Fibroblast of lung (primary cell): Measurements from ENCODE around the gene PRODH. TPM values are rescaled to one million over a fixed set of nuclear protein-coding genes. Genes with fewer than 3 reads are reported as not detected.

ENCODE experiments used
- DNase-seq, 2 donors: peaks; one replicate each; pipeline versions ENCODE4 v3.0.0 to v3.0.0-alpha.2; 2010; ENCODE audit warnings: low read depth in 2 of 2
- H2AFZ ChIP-seq: 2 replicates; pipeline ENCODE4 v1.5.1; 2012; ENCODE audit warnings: low read length, control low read depth, inconsistent platforms
- H3K27ac ChIP-seq: 2 replicates; pipeline ENCODE4 v1.5.1; 2011; ENCODE audit warnings: low read length, control low read depth; ENCODE audit not compliant: insufficient read depth
- H3K27me3 ChIP-seq: 2 replicates; pipeline ENCODE4 v1.5.1; 2011; ENCODE audit warnings: mild to moderate bottlenecking, low read length; ENCODE audit not compliant: control insufficient read depth, insufficient read depth
- H3K36me3 ChIP-seq: 2 replicates; pipeline ENCODE4 v1.5.1; 2011; ENCODE audit warnings: low read length; ENCODE audit not compliant: control insufficient read depth, insufficient read depth
- H3K4me1 ChIP-seq: 2 replicates; pipeline ENCODE4 v1.5.1; 2011; ENCODE audit warnings: low read length; ENCODE audit not compliant: control insufficient read depth, insufficient read depth; ENCODE audit errors: extremely low read depth
- H3K4me2 ChIP-seq: 2 replicates; pipeline ENCODE4 v1.5.1; 2011; ENCODE audit warnings: low read length, control low read depth; ENCODE audit not compliant: insufficient read depth; ENCODE audit errors: extremely low read depth
- H3K4me3 ChIP-seq, 4 experiments: fragments of 200-600 bp in 1 of 4; sonication (generic) in 1 of 4; replicated peaks in 1 of 4; 2 replicates each; pipeline ENCODE4 v1.5.1; 2011 to 2016; ENCODE audit warnings: low read length in 4 of 4, low read depth in 3 of 4, mild to moderate bottlenecking in 3 of 4, control low read depth in 2 of 4, inconsistent platforms in 1 of 4, mixed read lengths in 1 of 4; ENCODE audit not compliant: insufficient read depth in 1 of 4; ENCODE audit errors: control extremely low read depth in 1 of 4
- H3K79me2 ChIP-seq: 2 replicates; pipeline ENCODE4 v1.5.1; 2012; ENCODE audit warnings: mild to moderate bottlenecking, low read length, inconsistent platforms; ENCODE audit not compliant: control insufficient read depth, insufficient read depth
- H3K9ac ChIP-seq: 2 replicates; pipeline ENCODE4 v1.5.1; 2011; ENCODE audit warnings: mild to moderate bottlenecking, low read length, control low read depth; ENCODE audit not compliant: insufficient read depth
- H3K9me3 ChIP-seq: 2 replicates; pipeline ENCODE4 v1.5.1; 2012; ENCODE audit warnings: low read depth, low read length; ENCODE audit not compliant: control insufficient read depth, insufficient read depth
- H4K20me1 ChIP-seq: 2 replicates; pipeline ENCODE4 v1.5.1; 2011; ENCODE audit warnings: low read length; ENCODE audit not compliant: control insufficient read depth, insufficient read depth; ENCODE audit errors: extremely low read depth
- CTCF ChIP-seq, 2 donors: IDR thresholded peaks in 1 of 2; conservative IDR thresholded peaks in 1 of 2; 1 replicate in 1 of 2; 2 replicates in 1 of 2; pipeline ENCODE4 v1.5.1; 2011 to 2012; ENCODE audit warnings: low read length in 2 of 2, control low read depth in 1 of 2, inconsistent platforms in 1 of 2, low read depth in 1 of 2, mild to moderate bottlenecking in 1 of 2
- EZH2 ChIP-seq: IDR thresholded peaks from 2 replicates; pipeline ENCODE4 v1.5.1; 2012; ENCODE audit warnings: low read length, control low read depth, mild to moderate bottlenecking; ENCODE audit errors: missing control alignments
- polyA minus RNA-seq: library from RNA; depleted of rRNA, polyadenylated mRNA; stranded (reverse); fragments of >200 nt; gene quantifications from 2 replicates; pipeline ENCODE4 v1.2.3, GENCODE V29; 2011; ENCODE audit warnings: low replicate concordance
- polyA plus RNA-seq, 2 donors: library from polyadenylated mRNA; depleted of rRNA in 1 of 2; stranded (reverse) in 1 of 2; unstranded in 1 of 2; fragments of >200 nt; gene quantifications; 2 replicates each; pipeline ENCODE4 v1.2.1, GENCODE V29; 2011 to 2012; ENCODE audit warnings: missing spikeins in 1 of 2
- total RNA-seq: library from RNA; depleted of rRNA; stranded (reverse); fragments of >200 nt; gene quantifications from 2 replicates; pipeline ENCODE4 v1.2.1, GENCODE V29; 2014

The PRODH gene, protein sequence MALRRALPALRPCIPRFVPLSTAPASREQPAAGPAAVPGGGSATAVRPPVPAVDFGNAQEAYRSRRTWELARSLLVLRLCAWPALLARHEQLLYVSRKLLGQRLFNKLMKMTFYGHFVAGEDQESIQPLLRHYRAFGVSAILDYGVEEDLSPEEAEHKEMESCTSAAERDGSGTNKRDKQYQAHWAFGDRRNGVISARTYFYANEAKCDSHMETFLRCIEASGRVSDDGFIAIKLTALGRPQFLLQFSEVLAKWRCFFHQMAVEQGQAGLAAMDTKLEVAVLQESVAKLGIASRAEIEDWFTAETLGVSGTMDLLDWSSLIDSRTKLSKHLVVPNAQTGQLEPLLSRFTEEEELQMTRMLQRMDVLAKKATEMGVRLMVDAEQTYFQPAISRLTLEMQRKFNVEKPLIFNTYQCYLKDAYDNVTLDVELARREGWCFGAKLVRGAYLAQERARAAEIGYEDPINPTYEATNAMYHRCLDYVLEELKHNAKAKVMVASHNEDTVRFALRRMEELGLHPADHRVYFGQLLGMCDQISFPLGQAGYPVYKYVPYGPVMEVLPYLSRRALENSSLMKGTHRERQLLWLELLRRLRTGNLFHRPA
- 0.26 TPM in 1 of 2 replicates, not detected in the other for total RNA-seq
- polyA plus RNA-seq = 0.06 TPM in 1 of 2 replicates, not detected in the other
- polyA plus RNA-seq (2012) = not detected in 2 replicates
- polyA minus RNA-seq = not detected in 2 replicates

DNA sequence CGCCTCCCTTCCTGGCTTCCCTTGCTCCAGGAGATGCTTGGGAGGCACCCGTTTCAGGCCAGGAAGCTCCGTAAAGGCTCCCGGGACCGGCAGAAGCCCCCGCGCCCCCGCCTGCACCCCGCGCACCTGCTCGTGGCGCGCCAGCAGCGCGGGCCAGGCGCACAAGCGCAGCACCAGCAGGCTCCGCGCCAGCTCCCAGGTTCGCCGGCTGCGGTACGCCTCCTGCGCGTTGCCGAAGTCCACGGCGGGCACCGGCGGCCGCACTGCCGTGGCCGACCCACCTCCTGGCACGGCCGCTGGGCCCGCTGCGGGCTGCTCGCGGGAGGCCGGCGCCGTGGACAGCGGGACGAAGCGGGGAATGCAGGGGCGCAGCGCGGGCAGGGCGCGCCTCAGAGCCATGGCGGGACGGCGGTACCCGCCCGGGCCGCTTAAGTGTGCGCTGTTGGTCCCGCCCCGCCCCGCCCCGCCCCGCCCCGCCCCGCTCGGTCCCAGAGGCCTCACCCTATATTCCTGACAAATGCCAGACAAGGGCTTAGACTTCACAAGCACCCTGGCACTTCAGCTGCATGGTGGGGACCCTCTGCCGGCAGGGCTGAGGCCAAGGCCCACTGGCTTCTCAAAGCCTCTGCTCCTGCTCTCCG is at the start of gene PRODH:
Gene PRODH, minus strand, starts transcription at position 405 of the 641 bp plus-strand sequence. Its CDS starts 6 bp downstream, at position 399.
- H3K27me3 ChIP-seq = no peaks in the 10 kb centered on the region
- H3K9ac ChIP-seq = no peak within 1 kb of the TSS
- no peak for DNase-seq
- no peaks in the 10 kb centered on the region for H3K79me2 ChIP-seq
- H2AFZ ChIP-seq = no peak within 1 kb of the TSS
- TF ChIP-seq EZH2 (no peak), CTCF (conservative IDR thresholded peaks at IDR 0.05 in 1 of 2, IDR thresholded peaks at IDR 0.05 in 1 of 2; ENCODE audit: low read depth in 1 of 2, low read length in 2 of 2) (no peak)
- H3K4me2 ChIP-seq = no peak within 1 kb of the TSS
- H3K4me3 ChIP-seq = no peak within 1 kb of the TSS
- H4K20me1 ChIP-seq = no peaks in the 10 kb centered on the region
- H3K9me3 ChIP-seq = no peaks in the 10 kb centered on the region
- no peaks in the 10 kb centered on the region for H3K4me1 ChIP-seq
- no peak within 1 kb of the TSS for H3K27ac ChIP-seq
- H3K36me3 ChIP-seq = no peaks in the 10 kb centered on the region

DNA sequence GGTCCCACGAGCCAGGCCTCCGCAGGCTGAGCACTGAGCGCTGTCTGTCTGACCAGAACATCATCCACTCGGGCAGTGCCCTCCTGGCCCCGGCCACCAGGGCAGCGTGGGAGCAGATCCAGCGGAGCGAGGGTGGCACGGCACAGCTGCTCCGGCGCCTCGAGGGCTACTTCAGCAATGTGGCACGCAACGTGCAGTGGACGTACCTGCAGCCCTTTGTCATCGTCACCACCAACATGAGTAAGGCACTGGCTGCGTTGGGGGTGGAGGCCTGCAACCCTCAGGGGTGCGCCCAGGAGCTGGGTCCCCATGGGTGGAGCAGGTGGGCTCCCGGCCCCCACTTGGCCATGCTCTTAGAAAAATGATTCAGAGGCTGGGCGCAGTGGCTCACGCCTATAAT is 49.7 kb upstream of the PRODH start:
- H3K27me3 ChIP-seq = no peaks in the 10 kb centered on the region
- H3K36me3 ChIP-seq = no peaks in the 10 kb centered on the region
- H3K79me2 ChIP-seq = no peaks in the 10 kb centered on the region
- no peaks in the 10 kb centered on the region for H4K20me1 ChIP-seq
- DNase-seq = no peak
- no peak overlapping the region for H3K4me3 ChIP-seq
- no peak overlapping the region for H2AFZ ChIP-seq
- TF ChIP-seq EZH2 (no peak), CTCF (conservative IDR thresholded peaks at IDR 0.05 in 1 of 2, IDR thresholded peaks at IDR 0.05 in 1 of 2; ENCODE audit: low read depth in 1 of 2, low read length in 2 of 2) (no peak)
- H3K27ac ChIP-seq = no peak overlapping the region
- no peaks in the 10 kb centered on the region for H3K9me3 ChIP-seq
- no peak overlapping the region for H3K9ac ChIP-seq
- no peaks in the 10 kb centered on the region for H3K4me1 ChIP-seq
- H3K4me2 ChIP-seq = no peak overlapping the region

DNA sequence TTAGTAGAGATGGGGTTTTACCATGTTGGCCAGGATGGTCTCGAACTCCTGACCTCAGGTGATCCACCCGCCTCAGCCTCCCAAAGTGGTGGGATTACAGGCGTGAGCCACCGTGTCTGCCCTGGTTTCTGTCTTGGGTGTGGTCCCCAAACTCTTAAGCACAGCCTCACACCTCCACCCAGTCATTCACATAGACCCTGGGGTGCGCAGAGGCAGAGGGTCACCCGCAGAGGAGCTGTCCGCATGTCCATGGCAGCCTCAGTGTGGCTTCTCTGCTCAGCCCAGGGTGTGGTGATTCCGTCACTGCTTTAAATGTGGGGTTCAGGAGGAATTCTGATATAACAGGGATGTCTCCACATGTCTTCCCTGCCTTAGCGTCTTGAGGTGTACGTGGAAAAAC is 48.5 kb upstream of the PRODH start:
- Histone ChIP-seq H3K4me1 (no peaks in the 10 kb centered on the region), H2AFZ (no peak overlapping the region), H3K4me3 (no peak overlapping the region), H3K79me2 (no peaks in the 10 kb centered on the region), H3K27me3 (no peaks in the 10 kb centered on the region), H3K9ac (no peak overlapping the region), H3K4me2 (no peak overlapping the region), H3K27ac (no peak overlapping the region), H3K9me3 (no peaks in the 10 kb centered on the region), H3K36me3 (no peaks in the 10 kb centered on the region), H4K20me1 (no peaks in the 10 kb centered on the region)
- no peak for DNase-seq
- TF ChIP-seq EZH2 (no peak), CTCF (conservative IDR thresholded peaks at IDR 0.05 in 1 of 2, IDR thresholded peaks at IDR 0.05 in 1 of 2; ENCODE audit: low read depth in 1 of 2, low read length in 2 of 2) (no peak)
